Measurements from ENCODE around the gene PLEKHN1. TPM values are rescaled to one million over a fixed set of nuclear protein-coding genes. Genes with fewer than 3 reads are reported as not detected.

The PLEKHN1 gene
- polyA plus RNA-seq, 1 of the 3 experiments (the other 2 are of a cell fraction) = not detected

GRCh38 chr1:1004420-1004779 lies 38.1 kb downstream of the PLEKHN1 start:
- Histone ChIP-seq H3K4me2 (no peak overlapping the region), H3K9me3 (no peaks in the 10 kb centered on the region), H2AFZ (ENCODE audit: low read depth) (no peak overlapping the region), H3K9me2 (no peaks in the 10 kb centered on the region), H3K9ac (no peak overlapping the region), H4K20me1 (ENCODE audit: insufficient read depth) (no peaks in the 10 kb centered on the region), H3F3A (replicated peaks; ENCODE audit: insufficient read depth) (no peaks in the 10 kb centered on the region), H3K27ac (ENCODE audit: low read depth in 2 of 2, low read length in 1 of 2) (peak overlapping the region in 1 of 2 experiments; percentile 98; a peak in 2 of 4 replicates), H3K79me2 (ENCODE audit: insufficient read depth) (no peaks in the 10 kb centered on the region), H3K4me3 (ENCODE audit: low read depth in 2 of 2, low read length in 1 of 2) (peak overlapping the region in 1 of 2 experiments; percentile 0; a peak in 1 of 4 replicates), H3K36me3 (replicated peaks in 1 of 2; ENCODE audit: control insufficient read depth in 1 of 2, insufficient read depth in 2 of 2, low read length in 1 of 2) (no peaks in the 10 kb centered on the region), H3K27me3 (ENCODE audit: insufficient read depth) (peaks cover 11% of the 10 kb centered on the region; the same call in 1 of the 2 replicates), H3K4me1 (ENCODE audit: control insufficient read depth in 1 of 2, insufficient read depth in 2 of 2, low read depth in 1 of 2, low read length in 1 of 2) (peaks cover 0 to 43% of the 10 kb centered on the region in 2 experiments; a peak in 1 of 4 replicates)
- ChIA-PET POLR2A (interaction anchor here (0.7 to 1.6 kb wide), 4 partner anchors 10 to 170 kb away, joined by 3 to 5 read pairs (median 3); no protein-coding TSS in a partner anchor), CTCF (interaction anchor here (1.3 to 5.8 kb wide), 9 partner anchors 11 to 99 kb away, joined by 4 to 44 read pairs (median 23); partner anchors contain the start of genes ISG15 and NOC2L)
- TF ChIP-seq CHD2 (IDR thresholded peaks at IDR 0.05; ENCODE audit: low read length, partially characterized antibody) (peak; percentile 23), RCOR1 (IDR thresholded peaks at IDR 0.05; ENCODE audit: low read length) (no peak)
- peak; percentile 54 for DNase-seq
- WGBS (ENCODE audit: low lambda C conversion rate) = 33% methylated on average over 3 of the region's 7 CpGs

- DNase-seq = peak; percentile 90
- Histone ChIP-seq H3K36me3 (replicated peaks in 1 of 2; ENCODE audit: control insufficient read depth in 1 of 2, insufficient read depth in 2 of 2, low read length in 1 of 2) (no peaks in the 10 kb centered on the region), H3K9me3 (no peaks in the 10 kb centered on the region), H3K9ac (no peak overlapping the region), H3K4me1 (ENCODE audit: control insufficient read depth in 1 of 2, insufficient read depth in 2 of 2, low read depth in 1 of 2, low read length in 1 of 2) (peaks cover 0 to 43% of the 10 kb centered on the region in 2 experiments; a peak in 1 of 4 replicates), H3K79me2 (ENCODE audit: insufficient read depth) (no peaks in the 10 kb centered on the region), H3K4me2 (peak overlapping the region; percentile 4; the same call in 1 of the 2 replicates), H3K27ac (ENCODE audit: low read depth in 2 of 2, low read length in 1 of 2) (peak overlapping the region in 1 of 2 experiments; percentile 98; a peak in 2 of 4 replicates), H2AFZ (ENCODE audit: low read depth) (no peak overlapping the region), H3K27me3 (ENCODE audit: insufficient read depth) (peaks cover 7% of the 10 kb centered on the region; the same call in 1 of the 2 replicates), H4K20me1 (ENCODE audit: insufficient read depth) (no peaks in the 10 kb centered on the region), H3K4me3 (ENCODE audit: low read depth in 2 of 2, low read length in 1 of 2) (peak overlapping the region in 1 of 2 experiments; percentile 18; a peak in 1 of 4 replicates), H3K9me2 (no peaks in the 10 kb centered on the region), H3F3A (replicated peaks; ENCODE audit: insufficient read depth) (no peaks in the 10 kb centered on the region)
- POLR2A ChIA-PET = interaction anchor here (0.7 to 1.6 kb wide), 6 partner anchors 9 to 170 kb away, joined by 3 to 5 read pairs (median 3); no protein-coding TSS in a partner anchor
- CTCF ChIA-PET = interaction anchor here (1.0 to 5.8 kb wide), 10 partner anchors 10 to 100 kb away, joined by 3 to 44 read pairs (median 5); partner anchors contain the start of genes ISG15 and NOC2L
- WGBS (ENCODE audit: low lambda C conversion rate) = 31% methylated on average over 16 of the region's 21 CpGs
- TF ChIP-seq MXI1 (IDR thresholded peaks at IDR 0.05; ENCODE audit: low read depth, low read length) (peak; percentile 85), TEAD4 (IDR thresholded peaks at IDR 0.05; ENCODE audit: borderline replicate concordance, insufficient read depth) (no peak), GATA2 (CRISPR knock-in tag; IDR thresholded peaks at IDR 0.05) (peak; percentile 90), USF1 (IDR thresholded peaks at IDR 0.05; ENCODE audit: borderline replicate concordance, low read depth) (no peak), NFIC (IDR thresholded peaks at IDR 0.05; ENCODE audit: borderline replicate concordance) (peak; percentile 42), ELF1 (IDR thresholded peaks at IDR 0.05) (no peak), TAF1 (IDR thresholded peaks at IDR 0.05; ENCODE audit: borderline replicate concordance, low read depth, low read length) (no peak), RXRA (IDR thresholded peaks at IDR 0.05; ENCODE audit: borderline replicate concordance, low read depth) (no peak), MEF2A (IDR thresholded peaks at IDR 0.05; ENCODE audit: borderline replicate concordance, low read depth) (no peak), NRF1 (IDR thresholded peaks at IDR 0.05; ENCODE audit: low read depth, low read length) (no peak), GABPA (IDR thresholded peaks at IDR 0.05; ENCODE audit: low read depth) (no peak), FOXJ3 (CRISPR knock-in tag; IDR thresholded peaks at IDR 0.05) (peak; percentile 74; the same call in 1 of the 2 replicates), POLR2AphosphoS5 (IDR thresholded peaks at IDR 0.05; ENCODE audit: low read depth, low read length) (no peak), RFX5 (IDR thresholded peaks at IDR 0.05; ENCODE audit: low read length) (no peak), SMC3 (IDR thresholded peaks at IDR 0.05; ENCODE audit: low read depth, low read length) (no peak), FOXM1 (IDR thresholded peaks at IDR 0.05; ENCODE audit: low read depth) (no peak), RCOR1 (IDR thresholded peaks at IDR 0.05; ENCODE audit: low read length) (no peak), TCF12 (IDR thresholded peaks at IDR 0.05) (0 out of 2 replicates have a peak, but pooled peaks have one; percentile 12), ZBTB33 (IDR thresholded peaks at IDR 0.05; ENCODE audit: borderline replicate concordance, low read depth) (no peak), FOSL2 (IDR thresholded peaks at IDR 0.05; ENCODE audit: borderline replicate concordance, low read depth) (no peak), EP300 (IDR thresholded peaks at IDR 0.05; ENCODE audit: borderline replicate concordance in 1 of 2, low read depth in 1 of 2, low read length in 1 of 2) (peak in 1 of 2 experiments; percentile 25; a peak in 1 of 4 replicates), MAX (IDR thresholded peaks at IDR 0.05; ENCODE audit: low read depth) (peak; percentile 54; the same call in 1 of the 2 replicates)
Observed at GRCh38 chr1:1004780-1005697, 38.8 kb downstream of the PLEKHN1 start.

All from SK-N-SH (cell line).